Fibroblast of lung (primary cell): ENCODE measurements around the gene OR12D1.

Experiments
- EZH2 ChIP-seq: IDR thresholded peaks from 2 replicates; pipeline ENCODE4 v1.5.1; 2012; ENCODE audit warnings: low read length, control low read depth, mild to moderate bottlenecking; ENCODE audit errors: missing control alignments
- TF ChIP-seq, protein P1 (sequence below), 2 donors: IDR thresholded peaks in 1 of 2; conservative IDR thresholded peaks in 1 of 2; 1 replicate in 1 of 2; 2 replicates in 1 of 2; pipeline ENCODE4 v1.5.1; 2011 to 2012; ENCODE audit warnings: low read length in 2 of 2, control low read depth in 1 of 2, inconsistent platforms in 1 of 2, low read depth in 1 of 2, mild to moderate bottlenecking in 1 of 2

GRCh38 chr6:29388533-29388932 is 26.2 kb upstream of the OR12D1 start:
- TF ChIP-seq, protein P1, sequence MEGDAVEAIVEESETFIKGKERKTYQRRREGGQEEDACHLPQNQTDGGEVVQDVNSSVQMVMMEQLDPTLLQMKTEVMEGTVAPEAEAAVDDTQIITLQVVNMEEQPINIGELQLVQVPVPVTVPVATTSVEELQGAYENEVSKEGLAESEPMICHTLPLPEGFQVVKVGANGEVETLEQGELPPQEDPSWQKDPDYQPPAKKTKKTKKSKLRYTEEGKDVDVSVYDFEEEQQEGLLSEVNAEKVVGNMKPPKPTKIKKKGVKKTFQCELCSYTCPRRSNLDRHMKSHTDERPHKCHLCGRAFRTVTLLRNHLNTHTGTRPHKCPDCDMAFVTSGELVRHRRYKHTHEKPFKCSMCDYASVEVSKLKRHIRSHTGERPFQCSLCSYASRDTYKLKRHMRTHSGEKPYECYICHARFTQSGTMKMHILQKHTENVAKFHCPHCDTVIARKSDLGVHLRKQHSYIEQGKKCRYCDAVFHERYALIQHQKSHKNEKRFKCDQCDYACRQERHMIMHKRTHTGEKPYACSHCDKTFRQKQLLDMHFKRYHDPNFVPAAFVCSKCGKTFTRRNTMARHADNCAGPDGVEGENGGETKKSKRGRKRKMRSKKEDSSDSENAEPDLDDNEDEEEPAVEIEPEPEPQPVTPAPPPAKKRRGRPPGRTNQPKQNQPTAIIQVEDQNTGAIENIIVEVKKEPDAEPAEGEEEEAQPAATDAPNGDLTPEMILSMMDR (conservative IDR thresholded peaks at IDR 0.05 in 1 of 2, IDR thresholded peaks at IDR 0.05 in 1 of 2; ENCODE audit: low read depth in 1 of 2, low read length in 2 of 2) = no peak
- no peak for TF ChIP-seq EZH2
